GM18861 (cell line): Measurements from ENCODE around the gene ARHGAP31.
"Not testable (repeated sequence)": the region's sequence is repeated elsewhere in the genome, so short reads cannot be mapped to it uniquely, and the experiment has no call there.

Source experiments
- ATAC-seq: cut with Tn5 transposase; IDR thresholded peaks from one replicate; pipeline ENCODE4 v1.9.1; 2021; ENCODE audit not compliant: unreplicated experiment

The ARHGAP31 gene

GRCh38 chr3:119293105-119293870 is 895 bp upstream of the ARHGAP31 start:
- ATAC-seq, result no peak

GRCh38 chr3:119294696-119295671 is 801 bp downstream of the ARHGAP31 start:
- peak; percentile 24 for ATAC-seq

GRCh38 chr3:119295816-119296726 is 1.9 kb downstream of the ARHGAP31 start:
- ATAC-seq, result no peak

- no peak for ATAC-seq
These were observed 2.5 kb downstream of the ARHGAP31 start for GRCh38 chr3:119296727-119297122.

- ATAC-seq, result no peak
These were observed 3.0 kb downstream of the ARHGAP31 start for GRCh38 chr3:119297169-119297568.

- no peak for ATAC-seq
These were observed 4.4 kb downstream of the ARHGAP31 start for GRCh38 chr3:119298565-119298941.

- no peak for ATAC-seq
These were observed 6.8 kb downstream of the ARHGAP31 start for GRCh38 chr3:119300991-119301391.

- ATAC-seq, result no peak
These were observed 7.5 kb downstream of the ARHGAP31 start for GRCh38 chr3:119301662-119302061.

GRCh38 chr3:119302697-119303551 is 8.7 kb downstream of the ARHGAP31 start:
- no peak for ATAC-seq

GRCh38 chr3:119304201-119304713 is 10.1 kb downstream of the ARHGAP31 start:
- no peak for ATAC-seq

GRCh38 chr3:119305286-119305685 is 11.1 kb downstream of the ARHGAP31 start:
- no peak for ATAC-seq

- not testable (repeated sequence) for ATAC-seq
These were observed 12.2 kb downstream of the ARHGAP31 start for GRCh38 chr3:119306378-119306777.

- ATAC-seq, result no peak
These were observed 14.2 kb downstream of the ARHGAP31 start for GRCh38 chr3:119308355-119308754.

- no peak for ATAC-seq
These were observed 15.4 kb downstream of the ARHGAP31 start for GRCh38 chr3:119309591-119309990.

GRCh38 chr3:119310071-119310470 is 15.9 kb downstream of the ARHGAP31 start:
- no peak for ATAC-seq

- no peak for ATAC-seq
These were observed 17.1 kb downstream of the ARHGAP31 start for GRCh38 chr3:119311081-119311925.

- ATAC-seq, result no peak
These were observed 19.3 kb downstream of the ARHGAP31 start for GRCh38 chr3:119313461-119313860.

- ATAC-seq, result no peak
These were observed 20.6 kb downstream of the ARHGAP31 start for GRCh38 chr3:119314821-119315220.
